Occipital lobe (tissue), 2 donors: ENCODE data around the gene TOPORS. TPM values are rescaled to one million over a fixed set of nuclear protein-coding genes. Genes with fewer than 3 reads are reported as not detected.
"Not testable (repeated sequence)": the region's sequence is repeated elsewhere in the genome, so short reads cannot be mapped to it uniquely, and the experiment has no call there.

Experiments used
- DNase-seq: peaks from one replicate; lab custom pipeline; 2025; lab: John Stamatoyannopoulos, UW
- total RNA-seq: library from RNA; depleted of rRNA; stranded (reverse); fragments of >200 nt; gene quantifications from one replicate; pipeline ENCODE4 v1.2.3, GENCODE V29; 2014

The TOPORS gene
- 49.9 TPM for total RNA-seq

- peak; percentile 92 for DNase-seq
Observed at GRCh38 chr9:32552172-32552872, at the start of gene TOPORS, which contains the start of gene SMIM27. Gene TOPORS (minus strand): TSS chr9:32552586. CDS start chr9:32552436, 150 bp downstream. Gene SMIM27 (plus strand): TSS chr9:32552327. CDS start chr9:32552435, 108 bp downstream.

- DNase-seq = not testable (repeated sequence)
Observed at GRCh38 chr9:32599021-32599420, 46.6 kb upstream of the TOPORS start.

GRCh38 chr9:32596936-32597335, 44.5 kb upstream of the TOPORS start:
- DNase-seq = no peak

GRCh38 chr9:32596096-32596865, 43.9 kb upstream of the TOPORS start:
- DNase-seq = no peak

- no peak for DNase-seq
Observed at GRCh38 chr9:32590898-32591297, 38.5 kb upstream of the TOPORS start.

- no peak for DNase-seq
Observed at GRCh38 chr9:32590476-32590875, 38.1 kb upstream of the TOPORS start.

GRCh38 chr9:32589083-32589723, 36.8 kb upstream of the TOPORS start:
- no peak for DNase-seq

- no peak for DNase-seq
Observed at GRCh38 chr9:32587901-32588300, 35.5 kb upstream of the TOPORS start.

GRCh38 chr9:32584784-32585183, 32.4 kb upstream of the TOPORS start:
- no peak for DNase-seq

- DNase-seq = no peak
Observed at GRCh38 chr9:32581512-32582143, 29.2 kb upstream of the TOPORS start.

GRCh38 chr9:32580631-32581300, 28.4 kb upstream of the TOPORS start:
- DNase-seq = no peak

GRCh38 chr9:32579706-32580331, 27.4 kb upstream of the TOPORS start:
- peak; percentile 31 for DNase-seq

- DNase-seq = no peak
Observed at GRCh38 chr9:32578976-32579375, 26.6 kb upstream of the TOPORS start.

- DNase-seq = no peak
Observed at GRCh38 chr9:32577316-32577715, 24.9 kb upstream of the TOPORS start.

- DNase-seq = no peak
Observed at GRCh38 chr9:32574858-32575257, 22.5 kb upstream of the TOPORS start.

GRCh38 chr9:32573821-32574220, 21.4 kb upstream of the TOPORS start:
- no peak for DNase-seq

- peak; percentile 90 for DNase-seq
Observed at GRCh38 chr9:32572900-32573523, 20.6 kb upstream of the TOPORS start, which contains the start of gene NDUFB6. Gene NDUFB6 (minus strand): TSS chr9:32573159. CDS start chr9:32573060, 99 bp downstream.

- peak; percentile 29 for DNase-seq
Observed at GRCh38 chr9:32571969-32572899, 19.8 kb upstream of the TOPORS start.

- no peak for DNase-seq
Observed at GRCh38 chr9:32570262-32570661, 17.9 kb upstream of the TOPORS start.
